Endothelial cell (in vitro differentiated cells): ENCODE results near the gene SLC18B1. TPM values are rescaled to one million over a fixed set of nuclear protein-coding genes. Genes with fewer than 3 reads are reported as not detected.

Experiments
- DNase-seq: peaks from one replicate; pipeline ENCODE4 v3.0.0; 2021; ENCODE audit warnings: low spot score
- H3K27ac Mint-ChIP-seq: one replicate; pipeline ENCODE4 v1.8.0; 2021; ENCODE audit warnings: mixed read lengths, inconsistent platforms; ENCODE audit not compliant: unreplicated experiment
- H3K27me3 Mint-ChIP-seq: one replicate; pipeline ENCODE4 v1.8.0; 2021; ENCODE audit warnings: mild to moderate bottlenecking, moderate library complexity, mixed read lengths, inconsistent platforms; ENCODE audit not compliant: unreplicated experiment
- H3K36me3 Mint-ChIP-seq: one replicate; pipeline ENCODE4 v1.8.0; 2021; ENCODE audit warnings: mild to moderate bottlenecking, low read depth, mixed read lengths, inconsistent platforms; ENCODE audit not compliant: unreplicated experiment
- H3K4me1 Mint-ChIP-seq: one replicate; pipeline ENCODE4 v1.8.0; 2021; ENCODE audit warnings: mild to moderate bottlenecking, mixed read lengths, inconsistent platforms; ENCODE audit not compliant: unreplicated experiment
- H3K4me3 Mint-ChIP-seq: one replicate; pipeline ENCODE4 v1.8.0; 2021; ENCODE audit warnings: mild to moderate bottlenecking, mixed read lengths, inconsistent platforms; ENCODE audit not compliant: unreplicated experiment
- H3K9me3 Mint-ChIP-seq: one replicate; pipeline ENCODE4 v1.8.0; 2021; ENCODE audit warnings: mixed read lengths, inconsistent platforms; ENCODE audit not compliant: unreplicated experiment
- CTCF ChIP-seq: fragments of 200-600 bp; sonication (generic); IDR thresholded peaks from one replicate; pipeline ENCODE4 v1.5.0; 2021; ENCODE audit warnings: antibody characterized with exemption; ENCODE audit not compliant: unreplicated experiment
- total RNA-seq: library from RNA; stranded (reverse); fragmentation: NEBNext Ultra II Directional; extraction: Animal tissue kit (Norgen Biotek cat#: 25700); gene quantifications from one replicate; pipeline ENCODE4 v1.2.1, GENCODE V29; 2021; ENCODE audit not compliant: unreplicated experiment

Gene SLC18B1
- total RNA-seq, 1 donor from 2014 or later: 11.1 TPM

- H3K36me3 Mint-ChIP-seq: no peaks in the 10 kb centered on the region
- H3K27me3 Mint-ChIP-seq: no peaks in the 10 kb centered on the region
- peaks cover 2% of the 10 kb centered on the region for H3K4me1 Mint-ChIP-seq
- H3K27ac Mint-ChIP-seq: no peak overlapping the region
- H3K9me3 Mint-ChIP-seq: no peaks in the 10 kb centered on the region
- H3K4me3 Mint-ChIP-seq: no peak overlapping the region
- TF ChIP-seq CTCF: no peak
- DNase-seq: no peak
Observed at GRCh38 chr6:132719736-132720448, 78.5 kb downstream of the SLC18B1 start.

Other genes with a start within 250 kb of the SLC18B1 start
- not detected for gene TAAR8, start 246.0 kb downstream of the SLC18B1 start, total RNA-seq
- not detected for gene TAAR6, start 228.3 kb downstream of the SLC18B1 start, total RNA-seq
- not detected for gene TAAR5, start 208.9 kb downstream of the SLC18B1 start, total RNA-seq
- not detected for gene TAAR2, start 174.4 kb downstream of the SLC18B1 start, total RNA-seq
- gene TAAR1, start 139.5 kb downstream of the SLC18B1 start, total RNA-seq: not detected
- 1.5 TPM for gene VNN1, start 84.6 kb downstream of the SLC18B1 start, total RNA-seq
- not detected for gene VNN2, start 40.7 kb downstream of the SLC18B1 start, total RNA-seq
- gene RPS12, start 15.9 kb upstream of the SLC18B1 start, total RNA-seq: 1,343 TPM